Osteocyte (in vitro differentiated cells): ENCODE measurements around the gene UNKL. TPM values are rescaled to one million over a fixed set of nuclear protein-coding genes. Genes with fewer than 3 reads are reported as not detected.

Experiments used
- DNase-seq: peaks from one replicate; pipeline ENCODE4 v3.0.0; 2021; ENCODE audit warnings: mixed read lengths; ENCODE audit not compliant: unreplicated experiment; ENCODE audit errors: extremely low spot score
- H3K27ac Mint-ChIP-seq: one replicate; pipeline ENCODE4 v1.8.0; 2021; ENCODE audit warnings: mild to moderate bottlenecking, mixed read lengths; ENCODE audit not compliant: unreplicated experiment
- H3K27me3 Mint-ChIP-seq: one replicate; pipeline ENCODE4 v1.8.0; 2021; ENCODE audit warnings: mixed read lengths; ENCODE audit not compliant: unreplicated experiment
- H3K36me3 Mint-ChIP-seq: one replicate; pipeline ENCODE4 v1.8.0; 2021; ENCODE audit warnings: mixed read lengths; ENCODE audit not compliant: unreplicated experiment
- H3K4me1 Mint-ChIP-seq: one replicate; pipeline ENCODE4 v1.8.0; 2021; ENCODE audit warnings: mixed read lengths; ENCODE audit not compliant: unreplicated experiment
- H3K4me3 Mint-ChIP-seq: one replicate; pipeline ENCODE4 v1.8.0; 2021; ENCODE audit warnings: mild to moderate bottlenecking, moderate library complexity, mixed read lengths; ENCODE audit not compliant: unreplicated experiment
- H3K9me3 Mint-ChIP-seq: one replicate; pipeline ENCODE4 v1.8.0; 2021; ENCODE audit warnings: mixed read lengths; ENCODE audit not compliant: unreplicated experiment
- CTCF ChIP-seq: fragments of 200-600 bp; sonication (generic); IDR thresholded peaks from 2 replicates; pipeline ENCODE4 v1.5.0; 2021; ENCODE audit warnings: antibody characterized with exemption, mild to moderate bottlenecking, moderate library complexity
- total RNA-seq: library from RNA; stranded (reverse); gene quantifications from 2 replicates; pipeline ENCODE4 v1.2.1, GENCODE V29; 2021

Gene UNKL
- total RNA-seq, 1 donor from 2014 or later, result 34.4 TPM

- TF ChIP-seq CTCF, result no peak
- Mint-ChIP-seq H3K4me3 (no peak overlapping the region), H3K27me3 (peaks cover 24% of the 10 kb centered on the region), H3K36me3 (no peaks in the 10 kb centered on the region), H3K4me1 (peaks cover 5% of the 10 kb centered on the region), H3K9me3 (no peaks in the 10 kb centered on the region), H3K27ac (no peak overlapping the region)
- no peak for DNase-seq
Observed at GRCh38 chr16:1337486-1337885, 77.0 kb downstream of the UNKL start.

- H3K4me3 Mint-ChIP-seq, result no peak overlapping the region
- no peaks in the 10 kb centered on the region for H3K9me3 Mint-ChIP-seq
- H3K4me1 Mint-ChIP-seq, result peaks cover 8% of the 10 kb centered on the region
- H3K36me3 Mint-ChIP-seq, result no peaks in the 10 kb centered on the region
- TF ChIP-seq CTCF, result no peak
- no peak overlapping the region for H3K27ac Mint-ChIP-seq
- DNase-seq, result no peak
- peaks cover 30% of the 10 kb centered on the region for H3K27me3 Mint-ChIP-seq
Observed at GRCh38 chr16:1336619-1337018, 77.9 kb downstream of the UNKL start.

- DNase-seq, result no peak
- H3K4me1 Mint-ChIP-seq, result peaks cover 11% of the 10 kb centered on the region
- no peak for TF ChIP-seq CTCF
Observed at GRCh38 chr16:1335996-1336395, 78.5 kb downstream of the UNKL start.

GRCh38 chr16:1335211-1335971, 79.1 kb downstream of the UNKL start:
- no peaks in the 10 kb centered on the region for H3K9me3 Mint-ChIP-seq
- H3K36me3 Mint-ChIP-seq, result no peaks in the 10 kb centered on the region
- peaks cover 11% of the 10 kb centered on the region for H3K4me1 Mint-ChIP-seq
- DNase-seq, result no peak
- TF ChIP-seq CTCF, result no peak
- H3K27ac Mint-ChIP-seq, result no peak overlapping the region
- peaks cover 34% of the 10 kb centered on the region for H3K27me3 Mint-ChIP-seq
- H3K4me3 Mint-ChIP-seq, result no peak overlapping the region

More at GRCh38 chr16:1335996-1336395, 78.5 kb downstream of the UNKL start:
- H3K4me3 Mint-ChIP-seq, result no peak overlapping the region
- H3K9me3 Mint-ChIP-seq, result no peaks in the 10 kb centered on the region
- H3K36me3 Mint-ChIP-seq, result no peaks in the 10 kb centered on the region
- H3K27ac Mint-ChIP-seq, result no peak overlapping the region
- peaks cover 34% of the 10 kb centered on the region for H3K27me3 Mint-ChIP-seq

GRCh38 chr16:1334739-1335138, 79.8 kb downstream of the UNKL start:
- Mint-ChIP-seq H3K27ac (no peak overlapping the region), H3K4me1 (peaks cover 11% of the 10 kb centered on the region), H3K4me3 (no peak overlapping the region), H3K36me3 (no peaks in the 10 kb centered on the region), H3K27me3 (peaks cover 34% of the 10 kb centered on the region), H3K9me3 (no peaks in the 10 kb centered on the region)
- DNase-seq, result no peak
- no peak for TF ChIP-seq CTCF
